DND-41 (cell line): Measurements from ENCODE around the gene TRERF1.
"Not testable (repeated sequence)": the region's sequence is repeated elsewhere in the genome, so short reads cannot be mapped to it uniquely, and the experiment has no call there.

Experiments
- ATAC-seq: fragments of 200-7000 bp; cut with Tn5 transposase; 3 replicates; pipeline ENCODE4 v1.9.1; 2021; ENCODE audit warnings: low read depth; ENCODE audit not compliant: insufficient read depth
- DNase-seq: peaks from one replicate; pipeline ENCODE4 v3.0.0-alpha.2; 2020
- H2AFZ ChIP-seq: 2 replicates; pipeline ENCODE4 v1.6.0; 2012; ENCODE audit warnings: low read depth, low read length
- H3K27ac ChIP-seq: 2 replicates; pipeline ENCODE4 v1.5.1; 2012; ENCODE audit warnings: low read length, inconsistent platforms
- H3K27me3 ChIP-seq: fragments of 200-600 bp; sonication (generic); 2 replicates; pipeline ENCODE4 v1.6.0; 2012; ENCODE audit warnings: low read length, mild to moderate bottlenecking, inconsistent platforms; ENCODE audit not compliant: insufficient read depth, poor library complexity
- H3K36me3 ChIP-seq: 2 replicates; pipeline ENCODE4 v1.5.1; 2012; ENCODE audit warnings: low read length, inconsistent platforms; ENCODE audit not compliant: insufficient read depth
- H3K4me1 ChIP-seq: 2 replicates; pipeline ENCODE4 v1.5.1; 2012; ENCODE audit warnings: mild to moderate bottlenecking, low read length; ENCODE audit not compliant: insufficient read depth
- H3K4me2 ChIP-seq: 2 replicates; pipeline ENCODE4 v1.6.0; 2012; ENCODE audit warnings: mild to moderate bottlenecking, moderate library complexity, low read length, inconsistent platforms; ENCODE audit not compliant: insufficient read depth
- H3K4me3 ChIP-seq, 2 experiments: fragments of 200-600 bp in 1 of 2; shearing (Covaris generic) in 1 of 2; 2 replicates each; pipeline ENCODE4 v1.5.1; 2012 to 2016; ENCODE audit warnings: inconsistent platforms in 2 of 2, low read length in 2 of 2, mild to moderate bottlenecking in 2 of 2, low read depth in 1 of 2, moderate library complexity in 1 of 2
- H3K79me2 ChIP-seq: 2 replicates; pipeline ENCODE4 v1.6.0; 2012; ENCODE audit warnings: low read length, inconsistent platforms; ENCODE audit not compliant: insufficient read depth
- H3K9ac ChIP-seq: 2 replicates; pipeline ENCODE4 v1.6.0; 2012; ENCODE audit warnings: low read depth, mild to moderate bottlenecking, inconsistent platforms, low read length, moderate library complexity
- H3K9me3 ChIP-seq: 2 replicates; pipeline ENCODE4 v1.5.1; 2012; ENCODE audit warnings: low read length, moderate library complexity, mild to moderate bottlenecking, inconsistent platforms; ENCODE audit not compliant: insufficient read depth, severe bottlenecking
- H4K20me1 ChIP-seq: 2 replicates; pipeline ENCODE4 v1.6.0; 2012; ENCODE audit warnings: low read length; ENCODE audit not compliant: insufficient read depth
- CTCF ChIP-seq: IDR thresholded peaks from 2 replicates; pipeline ENCODE4 v1.5.1; 2012; ENCODE audit warnings: borderline replicate concordance, low read length, moderate library complexity, mild to moderate bottlenecking; ENCODE audit not compliant: poor library complexity, severe bottlenecking; ENCODE audit errors: extremely low read depth
- EZH2 ChIP-seq: IDR thresholded peaks from 3 replicates; pipeline ENCODE4 v1.6.1; 2012; ENCODE audit warnings: borderline replicate concordance, low read depth, mild to moderate bottlenecking, moderate library complexity, low read length, inconsistent platforms; ENCODE audit not compliant: severe bottlenecking

TRERF1 gene

GRCh38 chr6:42471142-42471541, 19.4 kb upstream of the TRERF1 start:
- Histone ChIP-seq H3K4me3 (no peak overlapping the region), H3K4me1 (no peaks in the 10 kb centered on the region), H3K27ac (no peak overlapping the region), H3K9me3 (peaks cover 5% of the 10 kb centered on the region), H3K9ac (no peak overlapping the region), H3K36me3 (no peaks in the 10 kb centered on the region), H2AFZ (no peak overlapping the region), H3K27me3 (peaks cover 5% of the 10 kb centered on the region), H3K79me2 (no peaks in the 10 kb centered on the region), H3K4me2 (no peak overlapping the region), H4K20me1 (no peaks in the 10 kb centered on the region)
- no peak for DNase-seq
- TF ChIP-seq CTCF (no peak), EZH2 (no peak)
- ATAC-seq: no peak

GRCh38 chr6:42468273-42468672, 16.5 kb upstream of the TRERF1 start:
- no peak for ATAC-seq
- no peaks in the 10 kb centered on the region for H3K36me3 ChIP-seq
- DNase-seq: no peak

GRCh38 chr6:42467651-42468050, 15.9 kb upstream of the TRERF1 start:
- no peak for TF ChIP-seq EZH2
- no peak for TF ChIP-seq CTCF
- Histone ChIP-seq H3K27ac (no peak overlapping the region), H3K9ac (no peak overlapping the region), H4K20me1 (no peaks in the 10 kb centered on the region), H3K36me3 (no peaks in the 10 kb centered on the region), H3K4me3 (no peak overlapping the region), H2AFZ (no peak overlapping the region), H3K4me1 (no peaks in the 10 kb centered on the region), H3K27me3 (peaks cover 5% of the 10 kb centered on the region), H3K79me2 (no peaks in the 10 kb centered on the region), H3K4me2 (no peak overlapping the region), H3K9me3 (peaks cover 5% of the 10 kb centered on the region)
- no peak for ATAC-seq
- DNase-seq: no peak

More at GRCh38 chr6:42468273-42468672, 16.5 kb upstream of the TRERF1 start:
- Histone ChIP-seq H2AFZ (no peak overlapping the region), H3K9ac (no peak overlapping the region), H3K4me2 (no peak overlapping the region), H3K27ac (no peak overlapping the region), H3K4me1 (no peaks in the 10 kb centered on the region), H4K20me1 (no peaks in the 10 kb centered on the region), H3K9me3 (peaks cover 5% of the 10 kb centered on the region), H3K27me3 (peaks cover 5% of the 10 kb centered on the region), H3K79me2 (no peaks in the 10 kb centered on the region), H3K4me3 (no peak overlapping the region)
- TF ChIP-seq CTCF (no peak), EZH2 (no peak)

- H3K27ac ChIP-seq, H3K79me2 ChIP-seq, H2AFZ ChIP-seq, H3K27me3 ChIP-seq, H3K4me1 ChIP-seq, H3K9me3 ChIP-seq, H3K9ac ChIP-seq, H3K4me3 ChIP-seq, H4K20me1 ChIP-seq, H3K36me3 ChIP-seq, ATAC-seq, H3K4me2 ChIP-seq, DNase-seq: not testable (repeated sequence)
Observed at GRCh38 chr6:42466470-42466869, 14.7 kb upstream of the TRERF1 start.
